SU-DHL-6 (cell line): Measurements from ENCODE around the gene DSCAML1.

Experiments
- H2AFZ ChIP-seq: fragments of 200-600 bp; sonication (generic); 2 replicates; pipeline ENCODE4 v1.6.1; 2014; ENCODE audit warnings: low read depth, mild to moderate bottlenecking, moderate library complexity, mixed read lengths, antibody characterized with exemption, low read length; ENCODE audit not compliant: severe bottlenecking
- H3F3A ChIP-seq: fragments of 200-600 bp; shearing (Covaris generic); 2 replicates; pipeline ENCODE4 v1.6.0; 2016; ENCODE audit warnings: antibody characterized with exemption, mild to moderate bottlenecking; ENCODE audit not compliant: insufficient read depth
- H3K27ac ChIP-seq: fragments of 200-600 bp; sonication (generic); 2 replicates; pipeline ENCODE4 v1.5.1; 2016; ENCODE audit warnings: low read depth, mild to moderate bottlenecking, low read length, moderate library complexity, mixed read lengths
- H3K27me3 ChIP-seq: fragments of 200-600 bp; sonication (generic), shearing (Covaris generic); 2 replicates; pipeline ENCODE4 v1.6.0; 2014; ENCODE audit warnings: mild to moderate bottlenecking, low read length
- H3K36me3 ChIP-seq: fragments of 200-600 bp; sonication (generic); 2 replicates; pipeline ENCODE4 v1.6.1; 2014; ENCODE audit warnings: mild to moderate bottlenecking, low read length, mixed read lengths
- H3K4me2 ChIP-seq: fragments of 300-600, 200-600 bp; shearing (Covaris generic), sonication (generic); 2 replicates; pipeline ENCODE4 v1.6.0; 2014; ENCODE audit warnings: low read length, low read depth, mild to moderate bottlenecking; ENCODE audit not compliant: poor library complexity, severe bottlenecking
- H3K4me3 ChIP-seq: fragments of 200-600 bp; sonication (generic); 2 replicates; pipeline ENCODE4 v1.5.1; 2014; ENCODE audit warnings: antibody characterized with exemption, low read length, mild to moderate bottlenecking, mixed read lengths; ENCODE audit not compliant: insufficient read depth, poor library complexity, severe bottlenecking
- H3K79me2 ChIP-seq: fragments of 200-600 bp; sonication (generic); 2 replicates; pipeline ENCODE4 v1.6.1; 2014; ENCODE audit warnings: mild to moderate bottlenecking, low read length, moderate library complexity; ENCODE audit not compliant: insufficient read depth
- H3K9ac ChIP-seq: fragments of 200-600 bp; sonication (generic); 2 replicates; pipeline ENCODE4 v1.7.0; 2014; ENCODE audit warnings: mild to moderate bottlenecking, low read length
- H3K9me2 ChIP-seq: fragments of 200-600 bp; sonication (generic); replicated peaks from 2 replicates; pipeline ENCODE4 v1.6.1; 2014; ENCODE audit warnings: low read length; ENCODE audit not compliant: insufficient read depth
- H3K9me3 ChIP-seq: fragments of 200-600 bp; sonication (generic); 2 replicates; pipeline ENCODE4 v1.6.1; 2014; ENCODE audit warnings: low read length, mixed read lengths; ENCODE audit not compliant: insufficient read depth
- H4K20me1 ChIP-seq: fragments of 200-600 bp; sonication (generic); 2 replicates; pipeline ENCODE4 v1.6.1; 2014; ENCODE audit warnings: low read depth, mild to moderate bottlenecking, antibody characterized with exemption, low read length, moderate library complexity, mixed read lengths
- CTCF ChIP-seq: fragments of 200-600 bp; sonication (generic); IDR thresholded peaks from one replicate; pipeline ENCODE4 v1.5.1; 2017; ENCODE audit warnings: antibody characterized with exemption, mild to moderate bottlenecking, low read length, moderate library complexity; ENCODE audit not compliant: insufficient read depth, poor library complexity, severe bottlenecking
- EZH2phosphoT487 ChIP-seq: fragments of 200-600 bp; sonication (generic), shearing (Covaris generic); conservative IDR thresholded peaks from 2 replicates; pipeline ENCODE4 v1.6.1; 2018; ENCODE audit warnings: mild to moderate bottlenecking, antibody characterized with exemption, low read length, moderate library complexity, mixed read lengths

The DSCAML1 gene

GRCh38 chr11:117790279-117790678, 6.7 kb downstream of the DSCAML1 start:
- H3K9ac ChIP-seq, result no peak overlapping the region
- H4K20me1 ChIP-seq, result no peaks in the 10 kb centered on the region
- no peak overlapping the region for H3K27ac ChIP-seq
- H3K9me3 ChIP-seq, result no peaks in the 10 kb centered on the region
- H3K4me2 ChIP-seq, result no peak overlapping the region
- H2AFZ ChIP-seq, result no peak overlapping the region
- no peaks in the 10 kb centered on the region for H3K36me3 ChIP-seq
- no peaks in the 10 kb centered on the region for H3K79me2 ChIP-seq
- no peaks in the 10 kb centered on the region for H3F3A ChIP-seq
- H3K4me3 ChIP-seq, result no peak overlapping the region
- no peaks in the 10 kb centered on the region for H3K27me3 ChIP-seq
- TF ChIP-seq CTCF, result no peak
- TF ChIP-seq EZH2phosphoT487, result no peak
- no peaks in the 10 kb centered on the region for H3K9me2 ChIP-seq

DNA sequence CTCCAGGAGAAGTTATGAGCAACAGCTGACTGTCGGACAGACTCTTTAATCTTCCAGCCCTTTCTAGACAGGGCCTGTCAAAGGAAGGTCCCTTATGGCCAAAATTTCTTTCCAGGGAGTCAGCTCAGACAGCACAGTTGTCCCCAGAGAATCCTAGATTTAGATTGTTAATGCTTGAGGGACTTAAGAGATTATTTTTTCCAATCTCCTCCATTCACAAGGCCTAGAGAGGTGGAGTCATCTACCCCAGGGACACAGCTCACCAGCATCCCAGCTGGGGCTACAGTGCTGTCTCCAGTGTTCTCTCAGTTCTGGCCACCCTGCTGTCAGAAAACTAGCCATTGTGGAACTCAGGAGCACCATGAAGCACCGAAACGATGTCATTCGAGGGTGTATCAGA, 7.8 kb downstream of the DSCAML1 start:
- no peak overlapping the region for H2AFZ ChIP-seq
- TF ChIP-seq EZH2phosphoT487 (no peak), CTCF (no peak)
- H3K4me2 ChIP-seq, result no peak overlapping the region
- H3K27me3 ChIP-seq, result no peaks in the 10 kb centered on the region
- H3K9me3 ChIP-seq, result no peaks in the 10 kb centered on the region
- H3F3A ChIP-seq, result no peaks in the 10 kb centered on the region
- no peaks in the 10 kb centered on the region for H3K79me2 ChIP-seq
- H4K20me1 ChIP-seq, result no peaks in the 10 kb centered on the region
- H3K27ac ChIP-seq, result no peak overlapping the region
- H3K9me2 ChIP-seq, result no peaks in the 10 kb centered on the region
- no peak overlapping the region for H3K9ac ChIP-seq
- H3K36me3 ChIP-seq, result no peaks in the 10 kb centered on the region
- H3K4me3 ChIP-seq, result no peak overlapping the region

DNA sequence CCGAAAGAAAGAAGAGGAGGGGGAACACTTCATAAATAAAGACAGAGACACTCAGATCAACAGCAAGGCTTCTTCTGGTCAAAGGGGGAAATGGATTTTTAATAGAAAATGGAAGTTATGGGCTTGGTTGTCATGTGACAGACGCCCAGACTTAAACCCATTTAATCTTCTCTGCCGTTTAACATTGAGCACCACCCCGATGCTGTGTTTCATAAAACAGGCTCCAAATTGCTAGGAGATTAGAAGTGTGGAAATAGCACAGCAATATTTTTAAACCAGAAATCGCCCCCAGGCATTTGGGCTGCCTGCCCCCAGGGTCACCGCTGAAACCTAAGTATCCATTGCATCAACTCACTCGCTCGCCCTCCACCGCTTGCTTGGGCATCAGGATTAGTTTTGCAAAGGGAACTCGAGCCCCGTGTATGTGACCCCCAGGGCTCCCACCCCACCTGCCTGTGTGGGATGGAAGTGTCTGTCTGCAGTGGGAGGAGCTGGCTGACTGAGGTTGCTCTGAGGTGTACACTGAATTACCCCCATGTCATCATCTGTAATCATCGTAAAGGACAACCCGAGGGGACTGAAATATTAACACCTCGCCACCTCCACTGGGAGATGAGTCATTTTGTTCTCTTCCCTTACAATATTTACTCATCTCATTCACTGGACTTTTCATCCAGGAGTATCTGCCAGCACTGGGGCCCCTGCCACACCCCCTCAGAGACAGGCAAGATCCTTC, 10.7 kb downstream of the DSCAML1 start:
- Histone ChIP-seq H3F3A (no peaks in the 10 kb centered on the region), H3K27ac (no peak overlapping the region), H3K9me2 (no peaks in the 10 kb centered on the region), H3K4me2 (no peak overlapping the region), H3K79me2 (no peaks in the 10 kb centered on the region), H3K36me3 (no peaks in the 10 kb centered on the region), H3K27me3 (no peaks in the 10 kb centered on the region), H4K20me1 (no peaks in the 10 kb centered on the region), H3K9me3 (no peaks in the 10 kb centered on the region), H3K4me3 (no peak overlapping the region), H3K9ac (no peak overlapping the region), H2AFZ (no peak overlapping the region)
- no peak for TF ChIP-seq CTCF
- no peak for TF ChIP-seq EZH2phosphoT487
